Stimulated activated CD8-positive, alpha-beta memory T cell treated with anti-CD3 and anti-CD28 coated beads, Interleukin-7, amount 100 ng/mL, for 1 hour (primary cell): ENCODE measurements around the gene SLX9.

Experiments
- DNase-seq, 2 donors: peaks; one replicate each; pipeline ENCODE4 v3.0.0-alpha.2; 2020; ENCODE audit warnings: low read depth in 2 of 2

The SLX9 gene, protein sequence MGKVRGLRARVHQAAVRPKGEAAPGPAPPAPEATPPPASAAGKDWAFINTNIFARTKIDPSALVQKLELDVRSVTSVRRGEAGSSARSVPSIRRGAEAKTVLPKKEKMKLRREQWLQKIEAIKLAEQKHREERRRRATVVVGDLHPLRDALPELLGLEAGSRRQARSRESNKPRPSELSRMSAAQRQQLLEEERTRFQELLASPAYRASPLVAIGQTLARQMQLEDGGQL

DNA sequence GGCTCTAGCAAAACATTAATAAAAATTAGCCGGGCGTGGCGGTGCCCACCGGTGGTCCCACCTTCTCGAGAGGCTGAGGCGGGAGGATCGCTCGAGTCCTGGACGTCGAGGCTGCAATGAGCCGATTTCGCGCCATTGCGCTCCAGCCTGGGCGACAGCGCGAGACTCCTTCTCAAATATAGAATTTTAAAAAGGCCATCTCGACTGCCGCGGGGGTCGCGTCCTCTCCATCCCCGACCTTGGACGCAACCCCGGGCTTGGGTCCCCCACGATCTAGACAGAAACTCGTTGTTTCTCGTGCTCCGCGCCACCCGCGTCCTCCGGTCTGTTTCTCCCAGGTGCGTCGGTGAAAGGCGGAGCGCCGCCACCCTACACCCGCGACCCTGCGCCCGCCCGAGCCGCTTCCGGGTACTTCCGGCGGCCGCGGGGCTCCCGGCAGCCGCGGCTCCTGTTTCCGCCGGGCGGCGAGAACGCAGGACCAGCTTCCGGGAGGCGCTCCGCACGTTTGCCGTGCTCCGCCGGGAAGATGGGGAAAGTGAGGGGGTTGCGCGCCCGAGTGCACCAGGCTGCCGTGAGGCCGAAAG is at the start of gene SLX9:
SLX9 (plus strand) TSS at position 498 of the 584 bp plus-strand sequence; CDS start at position 527, 29 bp downstream.
- peak; percentile 55 to 64 for DNase-seq

DNA sequence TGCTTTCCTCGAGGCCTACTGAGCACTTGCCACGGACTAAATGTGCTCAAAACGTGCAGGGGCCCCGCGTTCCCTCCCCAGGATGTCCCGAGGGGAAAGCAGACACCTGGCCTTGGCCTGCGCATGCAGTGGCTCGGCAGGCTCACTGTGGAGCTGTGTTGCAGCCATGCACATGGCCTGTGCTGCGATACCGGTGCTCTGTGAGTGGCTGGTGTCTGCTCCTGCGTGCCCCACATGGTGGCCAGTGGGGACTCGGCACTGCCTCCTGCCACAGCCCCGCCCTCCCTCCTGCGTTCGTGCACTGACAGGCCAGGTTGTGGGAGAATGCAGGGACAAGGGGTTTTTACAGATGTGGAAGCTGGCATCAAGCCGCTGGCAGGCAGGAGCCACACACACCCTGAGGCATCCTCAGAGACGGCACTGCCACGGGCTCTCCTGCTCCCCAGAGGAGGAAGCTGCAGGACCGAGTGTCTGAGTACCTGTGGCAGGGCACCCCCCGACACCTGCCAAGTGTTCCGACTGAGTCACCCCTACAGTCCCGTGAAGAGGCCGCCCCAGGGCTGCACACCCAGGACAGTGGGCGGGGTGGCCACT is 49.4 kb upstream of the SLX9 start:
- no peak for DNase-seq

DNA sequence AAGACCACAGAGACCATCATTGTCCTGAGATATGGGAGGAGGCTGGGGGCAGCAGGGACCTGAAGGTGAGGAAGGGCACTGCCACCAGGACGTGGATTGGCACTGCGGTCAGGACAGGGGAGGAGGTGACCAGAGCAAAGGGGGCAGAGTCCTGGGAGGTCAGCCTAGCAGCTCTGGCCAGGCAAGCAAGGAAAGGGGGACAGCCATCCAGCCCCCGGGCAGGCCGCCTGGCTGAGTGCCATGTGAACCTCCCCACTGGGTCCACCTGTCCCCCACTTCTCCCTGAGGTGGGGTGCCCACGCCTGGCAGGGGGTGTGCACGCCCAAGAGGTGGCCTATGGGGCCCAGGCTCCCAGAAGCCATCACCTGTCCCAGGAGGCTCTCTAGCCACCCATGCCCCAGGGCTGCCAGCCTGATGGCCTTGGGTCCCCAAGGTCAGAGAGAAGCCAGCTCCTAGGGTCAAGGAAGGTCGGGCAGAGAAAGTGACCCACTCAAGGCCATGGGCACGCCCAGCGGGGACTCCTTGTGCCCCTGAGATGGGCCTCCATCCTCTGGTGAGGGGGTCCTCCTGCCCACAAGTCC is 48.8 kb upstream of the SLX9 start:
- no peak for DNase-seq

DNA sequence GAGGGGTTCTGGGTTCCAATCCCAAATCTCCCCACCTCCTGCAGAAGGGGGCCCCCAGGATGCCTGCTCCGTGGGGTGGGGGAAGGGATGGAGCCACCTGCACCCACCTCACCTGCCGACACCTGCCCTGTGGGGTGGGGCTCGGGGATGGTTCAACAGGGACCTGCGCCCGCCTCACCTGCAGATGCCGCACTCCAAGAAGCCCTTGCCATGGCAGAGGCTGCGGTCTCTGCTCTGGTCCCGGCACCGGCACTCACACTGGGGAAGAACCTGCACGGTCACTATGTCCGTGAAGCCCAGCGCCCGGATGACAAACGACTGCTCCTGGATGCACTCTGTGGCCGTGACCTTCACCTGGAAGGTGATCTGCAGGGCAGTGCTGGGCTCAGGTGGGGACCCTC is 48.2 kb upstream of the SLX9 start:
- no peak for DNase-seq

DNA sequence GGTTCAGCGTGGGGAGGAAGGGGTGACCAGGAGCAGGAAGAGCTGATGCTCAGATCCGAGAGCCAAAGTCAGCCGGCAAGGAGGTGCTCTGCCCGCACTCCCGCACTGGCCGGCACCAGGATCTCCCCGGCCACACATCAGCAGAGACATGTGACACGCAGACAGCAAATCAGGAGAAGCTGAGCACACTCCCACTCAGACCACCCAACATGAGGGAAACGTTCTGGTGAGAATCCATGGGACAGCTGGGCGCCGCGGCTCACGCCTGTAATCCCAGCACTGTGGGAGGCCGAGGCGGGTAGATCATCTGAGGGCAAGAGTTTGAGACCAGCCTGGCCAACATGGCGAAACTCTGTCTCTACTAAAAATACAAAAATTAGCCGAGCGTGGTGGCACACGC is 47.7 kb upstream of the SLX9 start:
- no peak for DNase-seq

DNA sequence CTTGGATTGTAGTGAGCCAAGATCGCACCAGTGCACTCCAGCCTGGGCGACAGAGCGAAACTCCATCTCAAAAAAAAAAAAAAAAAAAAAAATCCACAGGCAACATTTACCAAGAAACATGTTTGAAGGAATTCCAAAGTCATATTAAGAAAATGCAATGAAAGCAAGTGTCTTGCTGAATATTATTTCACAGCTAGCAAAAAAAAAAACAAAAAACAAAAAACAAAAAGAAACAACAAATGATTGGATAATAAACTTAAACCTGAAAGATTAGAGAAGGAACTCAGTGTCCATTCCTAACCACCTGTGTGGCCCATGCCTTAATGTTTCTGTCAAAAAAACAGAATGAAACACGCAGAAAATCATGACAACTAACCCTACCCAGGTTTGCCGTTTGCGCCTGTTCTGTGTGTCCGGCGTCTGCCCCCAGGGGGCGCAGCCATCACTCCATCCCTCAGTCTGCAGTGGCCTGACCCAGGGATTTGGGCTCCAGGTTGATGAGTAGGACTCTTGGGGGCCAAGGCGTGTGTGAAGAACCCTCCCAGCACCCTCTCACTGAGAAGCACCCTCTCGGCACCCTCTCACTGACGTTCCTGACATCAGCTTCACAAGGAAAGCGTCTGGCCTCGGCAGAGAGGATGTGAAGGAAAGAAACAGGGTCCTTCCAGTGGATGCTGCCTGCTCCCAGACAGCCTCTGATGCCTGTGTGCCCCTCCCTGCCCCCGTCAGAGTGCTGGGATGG is 47.1 kb upstream of the SLX9 start:
- peak; percentile 54 to 68 for DNase-seq

DNA sequence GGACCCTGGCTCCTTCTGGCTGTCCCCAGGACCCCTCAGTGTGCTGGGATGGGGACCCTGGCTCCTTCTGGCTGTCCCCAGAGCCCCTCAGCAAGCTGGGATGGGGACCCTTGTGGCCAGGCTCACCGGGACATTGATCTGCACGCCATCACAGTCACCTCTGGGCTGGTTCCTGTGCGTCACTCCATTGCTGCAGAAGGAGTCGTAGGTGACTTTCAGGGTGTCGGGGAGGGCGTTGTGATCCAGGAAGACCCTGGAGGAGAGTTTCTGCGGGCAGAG is 46.6 kb upstream of the SLX9 start:
- no peak for DNase-seq

DNA sequence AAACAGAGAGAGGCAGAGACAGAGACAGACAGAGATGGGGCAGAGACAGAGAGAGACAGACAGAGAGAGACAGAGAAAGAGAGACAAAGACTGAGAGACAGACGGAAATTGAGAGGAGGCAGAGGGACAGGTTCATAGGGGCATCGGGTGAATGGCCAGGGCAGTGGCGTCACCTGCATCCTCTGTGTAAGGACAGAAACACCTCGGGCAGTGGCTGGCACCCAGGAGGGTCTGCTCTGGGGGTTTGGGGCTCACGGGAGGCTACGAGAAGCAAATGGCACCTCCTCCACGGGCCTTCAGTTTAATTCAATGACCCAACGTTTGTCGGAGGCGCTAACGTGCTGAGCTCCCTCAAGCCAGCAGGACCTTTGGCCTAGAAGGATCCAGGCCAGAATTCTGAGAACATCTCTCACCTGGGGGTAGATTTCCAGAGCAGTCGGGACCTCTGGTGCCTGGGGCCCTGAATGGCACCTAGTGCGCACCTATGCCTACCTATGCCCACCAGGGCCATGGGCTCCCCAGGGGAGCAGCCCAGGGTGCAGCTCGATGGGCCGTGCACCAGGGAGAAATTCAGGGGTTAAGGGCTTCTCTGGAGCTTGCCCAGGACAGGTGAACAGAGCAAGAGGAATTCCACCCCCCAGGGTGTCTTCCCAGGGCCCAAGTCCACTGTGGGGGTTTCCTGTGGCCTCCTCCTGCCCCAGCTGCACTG is 45.7 kb upstream of the SLX9 start:
- no peak for DNase-seq

DNA sequence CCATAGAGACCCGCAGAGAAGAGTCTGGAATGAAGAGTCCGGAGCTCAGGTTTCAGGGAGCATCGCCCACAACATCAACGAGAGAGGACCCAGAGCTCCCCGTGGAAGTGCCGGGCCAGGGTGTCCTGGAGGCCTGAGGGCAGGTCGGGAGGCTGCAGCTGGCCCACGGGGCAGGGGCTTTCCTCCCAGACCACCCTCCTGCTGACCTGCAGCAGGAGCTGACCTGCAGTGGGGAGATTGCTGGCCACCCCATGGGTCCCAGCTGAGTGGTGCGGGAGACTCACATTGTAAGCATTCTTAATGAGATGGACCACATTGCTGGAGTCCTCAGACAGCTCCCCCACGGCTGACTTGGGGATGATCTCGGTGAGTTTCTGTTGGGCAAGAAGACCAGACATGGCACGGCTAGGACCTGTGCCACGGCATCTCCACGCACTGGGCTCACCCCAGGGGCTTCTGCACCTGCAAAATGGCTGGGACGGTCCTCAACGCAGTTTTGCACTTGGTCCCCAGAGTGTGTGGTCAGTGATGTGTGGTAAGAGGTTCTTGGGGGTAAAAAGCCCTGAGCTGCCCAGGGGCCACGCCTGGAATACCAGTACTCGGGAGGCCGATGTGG is 45.0 kb upstream of the SLX9 start:
- no peak for DNase-seq

DNA sequence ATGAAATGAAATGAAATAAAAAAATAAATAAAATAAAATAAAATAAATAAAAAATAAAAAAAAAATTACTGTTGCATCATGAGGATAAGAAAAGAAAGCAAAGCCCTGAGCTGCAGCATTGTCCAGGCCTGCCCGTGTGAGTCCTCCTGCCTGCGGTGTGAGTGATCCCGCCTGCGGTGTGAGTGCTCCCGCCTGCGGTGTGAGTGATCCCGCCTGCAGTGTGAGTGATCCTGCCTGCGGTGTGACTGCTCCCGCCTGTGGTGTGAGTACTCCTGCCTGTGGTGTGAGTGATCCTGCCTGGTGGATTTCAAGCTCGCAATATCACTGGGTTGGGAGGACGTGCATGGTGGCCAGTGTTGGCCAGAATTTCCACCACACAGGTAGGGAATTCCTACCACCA is 44.0 kb upstream of the SLX9 start:
- no peak for DNase-seq

DNA sequence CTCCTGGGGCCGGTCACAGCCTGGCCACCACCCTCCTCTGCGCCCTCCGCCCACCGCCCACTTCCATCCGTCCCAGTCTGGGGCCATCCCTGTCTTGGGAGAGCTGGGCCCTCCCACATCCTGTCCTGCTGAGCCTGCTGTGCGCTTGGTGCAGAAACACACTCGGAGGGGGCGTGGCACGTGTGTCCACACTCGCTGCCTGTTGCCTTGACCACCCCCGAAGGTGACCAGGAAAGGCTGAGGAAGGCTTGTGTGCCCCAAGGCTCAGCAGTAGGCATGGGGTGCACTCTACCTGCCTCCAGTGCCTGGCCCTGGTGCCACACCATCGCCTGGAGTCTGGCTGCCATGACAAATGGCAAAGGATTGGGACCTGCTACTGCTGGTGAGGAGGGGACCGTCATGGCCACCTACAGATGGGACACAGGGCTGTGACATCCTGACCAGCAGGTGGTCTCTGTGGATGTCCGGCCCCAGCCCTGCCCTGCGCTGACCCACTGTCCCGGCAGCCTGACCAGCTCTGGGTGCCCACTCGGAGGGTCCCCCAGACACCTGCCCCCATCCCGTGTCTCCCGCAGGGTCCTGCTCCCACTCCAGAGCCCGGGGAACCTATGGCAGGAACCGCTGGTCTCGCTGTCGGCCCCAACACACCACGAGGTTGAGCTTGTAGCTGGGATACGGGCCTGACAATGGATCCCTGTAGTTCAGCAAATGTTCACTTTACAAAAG is 43.1 kb upstream of the SLX9 start:
- no peak for DNase-seq

DNA sequence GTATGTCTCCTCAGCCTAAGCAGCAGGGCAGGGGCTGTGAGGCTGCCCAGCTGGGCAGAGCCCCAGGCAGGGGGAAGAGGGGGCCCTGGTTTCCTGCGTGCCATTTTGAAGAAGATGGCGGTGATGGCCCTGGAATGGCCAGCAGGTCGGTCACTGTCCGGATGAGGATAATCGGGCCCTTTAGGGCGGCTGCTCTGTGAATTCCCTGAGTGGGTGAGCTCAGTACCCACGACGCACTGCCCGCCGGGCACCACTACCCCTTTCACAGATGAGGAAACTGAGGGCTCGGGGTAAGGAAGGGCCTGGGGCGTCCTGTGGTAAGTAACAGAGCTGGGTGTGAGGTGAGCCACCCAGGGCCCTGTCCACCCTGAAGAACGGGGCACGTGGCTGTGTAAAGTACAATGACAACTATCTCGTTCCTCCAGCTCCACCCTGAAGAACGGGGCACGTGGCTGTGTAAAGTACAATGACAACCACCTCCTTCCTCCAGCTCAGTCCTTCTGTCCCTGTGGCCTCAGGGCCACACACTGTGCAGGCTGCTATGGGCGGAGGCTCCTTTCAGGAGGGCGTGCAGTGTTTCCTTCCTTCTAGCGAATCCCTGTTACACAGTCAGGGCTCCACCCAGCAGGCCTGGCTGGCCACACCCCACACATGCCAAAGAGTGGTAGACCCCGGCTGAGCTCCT is 42.4 kb upstream of the SLX9 start:
- no peak for DNase-seq

DNA sequence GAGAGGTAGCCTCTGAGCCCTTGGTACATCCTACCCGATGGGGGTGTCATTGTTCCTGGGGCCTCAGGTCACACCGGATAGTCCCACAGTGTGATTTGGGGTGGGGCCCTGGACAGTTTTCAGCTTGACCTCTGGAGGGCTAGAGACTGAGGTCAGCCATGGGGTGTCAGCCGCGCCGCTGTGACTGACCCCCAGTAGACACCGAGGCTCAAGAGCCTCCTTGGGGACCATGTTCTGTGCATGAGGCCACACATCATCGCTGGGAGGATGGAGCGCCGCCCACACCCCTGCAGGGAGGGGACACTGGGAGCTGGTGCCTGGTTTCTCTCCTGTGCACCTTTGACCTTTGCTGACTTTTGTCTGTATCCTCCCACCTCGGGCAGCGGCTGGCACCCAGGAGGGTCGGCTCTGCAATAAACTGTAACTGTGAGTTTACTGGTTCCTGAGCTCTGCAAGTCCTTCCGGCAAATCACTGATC is 41.8 kb upstream of the SLX9 start:
- DNase-seq = no peak

DNA sequence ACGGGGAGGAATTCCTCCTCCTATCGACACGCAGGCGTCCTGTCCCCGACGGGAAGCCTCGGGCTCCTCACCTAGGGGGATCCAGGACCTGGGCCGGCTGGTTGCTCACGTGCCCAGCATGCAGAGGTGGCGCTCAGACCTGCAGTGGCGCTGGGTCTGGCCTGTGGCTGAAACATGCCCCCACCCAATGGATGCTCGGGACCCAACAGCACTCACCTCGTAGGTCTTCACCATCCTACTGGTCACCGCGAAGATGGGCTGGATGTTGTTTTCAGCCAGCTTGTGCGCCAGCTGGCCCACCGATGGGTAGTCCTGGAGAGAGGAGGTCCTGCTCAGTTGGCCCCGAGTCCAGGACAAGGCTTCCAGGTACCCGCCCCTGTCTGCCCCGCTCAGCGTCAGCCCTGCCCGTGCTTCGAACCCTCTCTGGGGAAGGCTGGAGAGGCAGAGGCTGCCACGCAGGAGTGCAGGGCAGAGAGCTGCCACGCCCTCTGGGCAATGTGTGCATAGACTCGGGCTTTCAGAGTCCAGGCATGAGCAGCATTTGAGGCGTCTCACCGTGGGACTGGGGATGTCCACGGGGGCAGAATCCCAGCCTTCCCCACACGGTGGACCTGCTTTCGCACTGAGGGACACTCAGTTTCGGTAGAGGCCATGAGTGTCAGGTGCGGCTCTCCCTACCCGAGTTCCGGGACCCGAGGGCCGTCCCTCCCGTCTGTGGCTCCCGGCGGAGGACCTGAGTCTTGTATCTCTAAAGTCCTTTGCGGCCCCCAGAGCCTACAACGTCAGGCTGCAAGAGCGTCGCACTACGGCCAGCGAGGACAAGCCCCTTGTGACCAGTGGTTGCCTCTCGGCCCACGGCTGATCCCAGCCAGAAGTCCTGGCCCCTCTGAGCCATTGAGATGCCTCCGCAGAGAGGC is 40.7 kb upstream of the SLX9 start:
- DNase-seq = no peak

DNA sequence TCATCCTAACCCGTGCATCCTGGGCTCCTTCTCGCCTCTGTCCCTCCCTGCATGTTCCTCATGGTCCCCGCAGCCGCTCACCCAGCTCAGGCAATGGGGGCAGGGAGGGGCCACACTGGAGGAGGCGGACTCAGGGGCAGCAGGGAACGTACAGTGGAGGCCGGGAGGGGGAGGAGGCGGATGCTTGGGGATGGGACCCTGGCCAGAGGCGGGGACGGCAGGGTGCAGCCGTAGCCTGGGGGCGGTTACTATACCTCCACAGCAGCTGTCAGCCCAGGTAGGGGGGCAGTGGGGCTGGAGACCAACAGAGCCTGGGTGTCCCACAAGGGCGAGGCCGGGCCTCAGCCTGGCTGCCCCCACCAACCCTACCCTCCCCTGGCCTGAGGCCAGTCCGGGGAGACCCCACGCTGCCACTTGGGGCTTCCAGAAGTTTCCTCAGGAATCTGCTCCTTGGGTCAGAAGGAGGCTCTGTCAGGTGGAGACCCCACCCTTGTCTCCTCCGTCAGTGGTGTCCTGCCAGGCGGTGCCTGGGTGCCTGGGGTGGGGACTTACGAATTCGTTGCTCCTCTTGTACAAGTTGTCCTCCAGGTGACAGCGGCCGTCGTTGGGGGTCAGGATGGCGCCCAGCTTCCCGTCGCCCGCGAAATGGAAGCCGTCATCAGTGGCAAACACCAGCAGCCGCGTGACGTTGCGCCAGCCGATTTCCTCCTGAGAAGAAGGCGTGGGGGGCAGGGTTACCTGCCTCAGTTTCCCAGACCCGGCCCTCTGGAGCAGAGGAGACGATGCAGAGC is 39.9 kb upstream of the SLX9 start:
- DNase-seq = no peak

DNA sequence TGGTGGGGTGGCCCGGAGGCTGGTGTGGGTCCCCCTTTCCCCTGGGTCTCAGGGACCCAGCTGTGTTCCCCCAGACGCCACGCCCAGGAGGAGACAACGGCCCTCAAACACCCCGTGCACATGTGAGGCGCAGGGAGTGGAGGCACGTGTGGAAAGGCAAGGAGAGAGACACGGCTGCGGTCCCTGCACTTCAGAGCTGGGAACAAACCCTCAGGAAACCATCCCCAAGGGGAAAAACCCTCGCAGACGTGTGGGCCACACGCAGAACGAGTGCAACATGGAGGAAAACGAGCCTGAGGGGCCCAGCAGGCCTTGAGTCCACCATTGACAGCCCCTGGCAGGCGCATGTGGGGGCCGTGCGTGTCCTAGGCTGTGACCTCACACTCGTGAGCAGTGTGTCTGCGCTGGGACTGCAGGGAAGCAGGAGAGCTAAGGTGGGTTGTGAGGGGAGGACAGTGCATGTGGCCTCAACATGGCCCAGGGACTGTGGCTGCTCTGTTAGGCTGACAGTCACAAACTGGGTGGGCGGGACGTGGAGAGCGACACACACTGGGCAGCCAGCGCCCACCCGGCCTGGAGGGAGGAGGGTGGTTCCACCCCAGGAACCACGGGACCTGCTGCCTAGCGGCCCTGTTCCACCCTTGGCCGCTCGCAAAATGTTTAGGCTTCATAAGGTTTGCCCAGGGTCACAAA is 39.1 kb upstream of the SLX9 start:
- DNase-seq = no peak

DNA sequence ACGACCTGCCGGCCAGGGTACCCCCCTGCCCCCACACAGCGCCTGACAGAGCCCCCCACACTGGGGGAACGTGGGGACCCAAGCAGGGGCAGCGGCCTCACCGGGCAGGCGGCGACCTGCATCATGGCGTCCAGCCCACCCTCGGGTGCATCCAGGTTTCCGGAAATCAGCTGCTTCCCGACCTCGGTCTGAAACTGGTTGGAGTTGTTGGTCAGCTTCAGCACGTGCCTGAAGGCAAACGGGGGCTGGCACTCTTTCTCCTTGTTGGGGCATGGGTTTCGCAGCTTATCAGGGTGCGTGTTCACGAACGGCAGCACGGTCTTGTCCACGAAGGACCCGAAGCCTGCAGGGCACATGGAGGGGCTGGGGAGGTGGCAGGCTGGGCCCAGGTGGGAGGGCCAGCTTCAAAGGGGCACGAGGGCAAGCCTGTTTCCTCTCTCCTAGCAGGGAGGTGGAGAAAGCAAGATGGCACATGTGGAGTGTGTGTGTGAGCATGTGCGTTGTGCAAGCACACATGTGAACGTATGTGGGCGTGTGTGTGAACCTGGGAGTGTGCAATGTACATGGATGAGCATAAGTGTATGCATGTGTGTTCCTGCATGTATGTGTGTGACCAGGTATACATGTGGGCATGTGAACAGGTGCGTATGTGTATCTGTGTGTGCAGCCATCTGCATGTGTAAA is 38.3 kb upstream of the SLX9 start:
- no peak for DNase-seq
